GM21825 (cell line): ENCODE data around the gene NUP85.
"Not testable (repeated sequence)": the region's sequence is repeated elsewhere in the genome, so short reads cannot be mapped to it uniquely, and the experiment has no call there.

Experiments used
- ATAC-seq: cut with Tn5 transposase; IDR thresholded peaks from one replicate; pipeline ENCODE4 v1.9.1; 2021; ENCODE audit warnings: mild to moderate bottlenecking, moderate library complexity; ENCODE audit not compliant: unreplicated experiment

The NUP85 gene, protein sequence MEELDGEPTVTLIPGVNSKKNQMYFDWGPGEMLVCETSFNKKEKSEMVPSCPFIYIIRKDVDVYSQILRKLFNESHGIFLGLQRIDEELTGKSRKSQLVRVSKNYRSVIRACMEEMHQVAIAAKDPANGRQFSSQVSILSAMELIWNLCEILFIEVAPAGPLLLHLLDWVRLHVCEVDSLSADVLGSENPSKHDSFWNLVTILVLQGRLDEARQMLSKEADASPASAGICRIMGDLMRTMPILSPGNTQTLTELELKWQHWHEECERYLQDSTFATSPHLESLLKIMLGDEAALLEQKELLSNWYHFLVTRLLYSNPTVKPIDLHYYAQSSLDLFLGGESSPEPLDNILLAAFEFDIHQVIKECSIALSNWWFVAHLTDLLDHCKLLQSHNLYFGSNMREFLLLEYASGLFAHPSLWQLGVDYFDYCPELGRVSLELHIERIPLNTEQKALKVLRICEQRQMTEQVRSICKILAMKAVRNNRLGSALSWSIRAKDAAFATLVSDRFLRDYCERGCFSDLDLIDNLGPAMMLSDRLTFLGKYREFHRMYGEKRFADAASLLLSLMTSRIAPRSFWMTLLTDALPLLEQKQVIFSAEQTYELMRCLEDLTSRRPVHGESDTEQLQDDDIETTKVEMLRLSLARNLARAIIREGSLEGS

DNA sequence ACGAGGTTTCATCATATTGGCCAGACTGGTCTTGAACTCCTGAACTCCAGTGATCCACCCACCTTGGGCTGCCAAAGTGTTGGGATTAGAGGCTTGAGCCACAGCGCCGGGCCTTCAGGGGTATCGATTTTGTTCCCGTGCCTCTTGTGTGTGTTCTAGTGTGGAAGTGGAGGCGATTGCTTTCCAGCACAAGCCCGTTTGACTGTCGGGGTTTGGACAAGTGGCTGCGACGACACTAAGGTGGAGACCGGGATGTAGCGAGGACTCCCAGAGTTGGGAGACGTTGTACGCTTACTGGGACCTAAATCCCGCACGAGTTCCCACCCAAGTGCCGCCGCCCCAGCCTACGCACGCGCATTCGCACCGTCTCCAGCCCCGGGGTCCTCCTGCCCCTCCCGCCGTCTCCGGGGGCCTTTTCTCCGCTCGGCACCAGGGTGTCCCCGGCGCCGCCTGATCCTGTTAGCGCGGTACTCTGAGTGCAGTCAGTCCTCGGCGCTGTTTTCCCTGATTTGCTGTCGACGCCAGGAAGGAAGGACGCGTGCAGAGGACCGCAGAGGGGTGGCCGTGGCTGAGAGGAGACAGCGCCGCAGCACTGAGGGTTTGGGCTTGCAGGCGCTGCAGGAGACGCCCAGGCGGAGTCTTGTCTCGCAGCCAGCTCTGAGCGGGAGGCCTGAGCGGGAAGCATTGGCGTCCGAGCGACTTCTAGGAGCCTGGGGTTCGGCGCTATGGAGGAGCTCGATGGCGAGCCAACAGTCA lies at the start of gene NUP85:
NUP85 (plus strand) TSS at position 643 of the 756 bp plus-strand sequence; CDS start at position 726, 83 bp downstream.
- peak; percentile 71 for ATAC-seq

DNA sequence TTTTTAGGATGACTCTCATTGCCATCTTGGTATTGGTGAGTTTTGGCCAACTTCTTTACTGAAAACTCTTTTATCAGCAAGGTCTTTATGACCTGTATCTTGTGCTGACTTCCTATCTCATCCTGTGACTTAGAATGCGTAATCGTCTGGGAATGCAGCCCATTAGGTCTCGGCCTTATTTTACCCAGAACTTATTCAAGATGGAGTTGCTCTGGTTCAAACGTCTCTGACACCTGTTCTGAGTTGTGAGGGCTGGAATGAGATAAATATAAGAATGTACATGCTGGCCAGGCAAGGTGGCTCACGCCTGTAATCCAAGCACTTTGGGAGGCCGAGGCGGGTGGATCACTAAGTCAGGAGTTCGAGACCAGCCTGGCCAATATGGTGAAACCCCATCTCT lies 47.0 kb upstream of the NUP85 start:
- not testable (repeated sequence) for ATAC-seq

DNA sequence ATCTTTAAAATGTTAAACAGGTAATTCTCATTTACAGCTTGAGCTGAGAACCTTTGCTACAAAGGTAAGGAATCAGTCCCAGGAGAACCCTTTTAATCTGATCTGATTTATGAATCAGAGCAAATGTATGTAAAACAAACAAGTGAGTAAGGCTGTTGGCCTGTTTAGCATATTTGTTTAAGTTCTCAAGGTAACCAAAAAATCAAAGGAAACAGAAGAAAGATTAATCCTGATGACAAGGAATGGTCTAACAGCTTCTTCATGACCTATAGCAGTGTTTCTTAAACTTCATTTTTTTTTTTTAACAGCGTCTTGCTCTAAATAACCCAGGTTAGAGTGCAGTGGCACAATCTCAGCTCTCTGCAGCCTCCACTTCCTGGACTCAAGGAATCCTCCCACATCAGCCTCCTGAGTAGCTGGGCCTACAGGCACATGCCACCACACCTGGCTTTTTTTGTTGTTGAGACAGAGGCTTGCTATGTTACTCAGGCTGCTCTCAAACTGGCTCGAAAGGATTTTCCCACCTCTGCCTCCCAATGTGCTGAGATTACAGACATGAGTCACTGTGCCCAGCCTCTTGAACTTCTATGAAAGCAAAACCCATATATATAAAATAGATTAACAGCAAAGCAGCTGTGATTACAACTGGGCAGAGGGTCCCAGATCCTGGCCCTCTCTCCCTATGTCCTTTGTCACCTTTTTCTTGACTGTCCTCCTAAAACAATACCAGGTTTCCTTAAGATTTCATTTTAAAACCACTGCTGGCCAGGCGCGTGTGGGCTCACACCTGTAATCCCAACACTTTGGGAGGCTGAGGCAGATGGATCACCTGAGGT lies 46.1 kb upstream of the NUP85 start:
- no peak for ATAC-seq

DNA sequence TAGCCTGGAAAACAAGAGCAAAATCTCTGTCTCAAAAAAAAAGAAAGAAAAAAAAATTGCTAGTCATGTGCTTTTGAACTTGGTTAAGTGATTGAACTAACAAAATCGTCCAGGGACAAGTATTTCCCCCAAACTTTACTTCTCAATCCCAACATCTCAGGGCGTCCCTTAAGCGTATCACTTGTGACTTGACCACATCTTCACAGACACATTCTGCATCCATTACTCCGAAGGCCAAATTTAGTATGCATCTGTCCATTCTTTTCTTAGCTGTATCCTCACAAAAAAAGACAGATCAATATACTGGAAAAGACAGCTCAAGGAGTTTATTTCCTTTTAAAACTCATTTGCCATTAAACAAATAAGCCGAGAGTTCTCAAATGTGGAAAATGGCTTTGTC lies 45.3 kb upstream of the NUP85 start:
- no peak for ATAC-seq

DNA sequence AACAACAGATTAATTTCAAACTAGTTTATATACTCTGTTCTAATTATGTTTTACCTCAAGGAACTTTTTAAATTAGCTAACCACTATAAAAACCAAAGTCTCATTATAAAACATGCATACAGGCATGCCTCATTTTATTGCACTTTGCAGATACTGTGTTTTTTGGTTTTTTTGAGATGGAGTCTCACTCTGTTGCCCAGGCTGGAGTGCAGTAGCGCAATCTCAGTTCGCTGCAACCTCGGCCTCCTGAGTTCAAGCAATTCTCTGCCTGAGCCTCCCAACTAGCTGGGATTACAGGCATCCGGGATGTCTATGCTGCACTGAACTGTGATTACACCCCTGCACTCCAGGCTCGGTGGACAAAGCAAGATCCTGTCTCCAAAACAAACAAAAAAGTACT lies 42.4 kb upstream of the NUP85 start:
- ATAC-seq, result no peak

DNA sequence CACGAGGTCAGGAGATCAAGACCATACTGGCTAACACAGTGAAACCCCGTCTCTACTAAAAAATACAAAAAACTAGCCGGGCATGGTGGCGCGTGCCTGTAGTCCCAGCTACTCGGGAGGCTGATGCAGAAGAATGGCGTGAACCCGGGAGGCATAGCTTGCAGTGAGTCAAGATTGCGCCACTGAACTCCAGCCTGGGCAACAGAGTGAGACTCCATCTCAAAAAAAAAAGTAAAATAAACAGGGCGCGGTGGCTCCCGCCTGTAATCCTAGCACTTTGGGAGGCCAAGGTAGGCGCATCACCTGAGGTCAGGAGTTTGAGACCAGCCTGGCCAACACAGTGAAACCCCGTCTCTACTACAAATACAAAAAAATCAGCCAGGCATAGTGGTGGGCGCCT lies 40.9 kb upstream of the NUP85 start:
- not testable (repeated sequence) for ATAC-seq

DNA sequence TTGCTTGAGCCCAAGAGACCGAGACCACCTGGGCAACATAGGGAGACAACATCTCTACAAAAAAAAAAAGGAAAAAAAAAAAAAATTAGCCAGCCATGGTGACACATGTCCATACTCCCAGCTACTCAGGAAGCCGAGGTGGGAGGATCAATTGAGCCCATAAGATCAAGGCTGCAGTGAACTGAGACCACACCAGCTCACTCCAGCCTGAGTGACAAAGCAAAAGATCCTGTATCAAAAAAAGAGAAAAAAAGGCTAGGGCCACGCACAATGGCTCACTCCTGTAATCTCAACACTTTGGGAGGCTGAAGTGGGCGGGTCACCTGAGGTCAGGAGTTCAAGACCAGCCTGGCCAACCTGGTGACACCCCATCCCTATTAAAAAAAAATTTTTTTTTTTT lies 36.5 kb upstream of the NUP85 start:
- ATAC-seq, result no peak

DNA sequence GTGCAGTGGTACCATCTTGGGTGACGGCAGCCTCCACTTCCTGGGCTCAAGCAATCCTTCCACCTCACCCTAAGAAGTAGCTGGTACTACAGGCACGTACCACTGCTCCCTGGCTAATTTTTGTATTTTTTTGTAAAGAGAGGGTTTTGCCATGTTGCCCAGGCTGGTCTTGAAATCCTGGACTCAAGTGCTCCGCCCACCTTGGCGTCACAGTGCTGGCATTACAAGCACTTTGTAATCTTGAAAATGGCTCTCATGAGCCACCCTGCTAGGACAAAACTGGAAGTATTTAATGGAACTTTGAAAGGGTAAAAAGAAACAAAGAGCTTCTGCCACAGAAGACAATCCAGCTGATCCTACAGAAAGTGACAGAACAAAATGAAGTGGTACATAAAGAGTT lies 32.0 kb upstream of the NUP85 start:
- ATAC-seq, result no peak

DNA sequence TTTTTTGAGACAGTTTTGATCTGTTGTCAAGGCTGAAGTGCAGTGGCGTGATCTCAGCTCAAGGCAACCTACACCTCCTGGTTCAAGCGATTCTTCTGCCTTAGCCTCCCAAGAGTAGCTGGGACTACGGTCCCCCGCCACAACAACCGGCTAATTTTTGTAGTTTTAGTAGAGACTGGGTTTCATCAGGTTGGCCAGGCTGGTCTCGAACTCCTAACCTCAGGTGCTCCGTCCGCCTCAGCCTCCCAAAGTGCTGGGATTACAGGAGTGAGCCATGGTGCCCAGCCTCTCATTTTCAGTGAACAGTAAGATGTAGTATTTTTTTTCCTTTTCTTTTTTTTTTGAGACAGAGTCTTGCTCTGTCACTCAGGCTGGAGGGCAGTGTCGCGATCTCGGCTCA lies 30.5 kb upstream of the NUP85 start:
- no peak for ATAC-seq

DNA sequence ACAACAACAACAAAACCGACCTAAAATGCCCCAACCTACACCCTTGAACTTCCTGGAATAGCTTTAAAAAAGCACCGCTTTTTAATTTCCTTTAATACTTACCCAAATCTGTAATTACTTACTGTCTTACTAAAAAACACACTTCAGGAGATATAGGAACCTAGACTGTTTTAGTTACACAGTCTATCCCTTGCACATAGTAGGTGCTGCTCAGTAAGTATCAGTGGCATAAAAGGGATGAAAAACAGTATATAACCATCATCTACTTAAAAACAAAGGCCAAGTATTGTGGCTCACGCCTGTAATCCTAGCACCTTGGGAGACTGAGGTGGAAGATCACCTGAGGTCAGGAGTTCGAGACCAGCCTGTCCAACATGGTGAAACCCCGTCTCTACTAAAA lies 28.9 kb upstream of the NUP85 start:
- no peak for ATAC-seq

DNA sequence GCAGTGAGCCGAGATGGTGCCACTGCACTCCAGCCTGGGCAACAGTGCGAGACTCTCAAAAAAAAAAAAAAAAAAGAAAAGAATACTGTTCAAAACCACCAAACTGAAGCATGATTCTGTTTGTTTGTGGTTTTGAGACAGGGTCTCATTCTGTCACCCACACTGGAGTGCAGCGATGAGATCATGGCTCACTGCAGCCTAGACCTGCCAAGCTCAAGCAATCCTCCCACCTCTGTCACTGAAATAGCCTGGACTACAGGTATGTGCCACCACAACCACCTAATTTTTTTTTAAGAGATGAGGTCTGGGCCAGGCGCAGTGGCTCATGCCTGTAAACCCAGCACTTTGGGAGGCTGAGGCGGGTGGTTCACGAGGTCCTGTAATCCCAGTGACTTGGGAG lies 27.0 kb upstream of the NUP85 start:
- ATAC-seq, result no peak

DNA sequence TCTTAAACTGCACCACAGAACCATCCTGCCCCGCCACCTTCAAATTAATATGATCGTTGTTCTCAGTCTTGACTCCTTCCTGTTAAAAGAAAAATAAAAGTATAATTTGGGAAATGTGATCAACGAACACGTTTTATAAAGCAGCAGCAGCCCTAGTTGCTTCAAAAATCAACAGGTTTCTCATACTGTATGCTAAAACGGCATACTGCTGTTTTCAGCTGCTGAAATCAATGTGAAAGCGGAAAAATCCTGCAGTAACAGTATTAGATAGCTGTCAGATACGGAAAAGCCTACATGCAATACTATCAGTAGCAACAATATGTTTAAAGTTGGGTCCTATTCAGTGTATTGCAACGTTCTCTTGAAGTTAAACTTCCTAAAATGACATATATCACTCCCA lies 24.4 kb upstream of the NUP85 start:
- no peak for ATAC-seq

DNA sequence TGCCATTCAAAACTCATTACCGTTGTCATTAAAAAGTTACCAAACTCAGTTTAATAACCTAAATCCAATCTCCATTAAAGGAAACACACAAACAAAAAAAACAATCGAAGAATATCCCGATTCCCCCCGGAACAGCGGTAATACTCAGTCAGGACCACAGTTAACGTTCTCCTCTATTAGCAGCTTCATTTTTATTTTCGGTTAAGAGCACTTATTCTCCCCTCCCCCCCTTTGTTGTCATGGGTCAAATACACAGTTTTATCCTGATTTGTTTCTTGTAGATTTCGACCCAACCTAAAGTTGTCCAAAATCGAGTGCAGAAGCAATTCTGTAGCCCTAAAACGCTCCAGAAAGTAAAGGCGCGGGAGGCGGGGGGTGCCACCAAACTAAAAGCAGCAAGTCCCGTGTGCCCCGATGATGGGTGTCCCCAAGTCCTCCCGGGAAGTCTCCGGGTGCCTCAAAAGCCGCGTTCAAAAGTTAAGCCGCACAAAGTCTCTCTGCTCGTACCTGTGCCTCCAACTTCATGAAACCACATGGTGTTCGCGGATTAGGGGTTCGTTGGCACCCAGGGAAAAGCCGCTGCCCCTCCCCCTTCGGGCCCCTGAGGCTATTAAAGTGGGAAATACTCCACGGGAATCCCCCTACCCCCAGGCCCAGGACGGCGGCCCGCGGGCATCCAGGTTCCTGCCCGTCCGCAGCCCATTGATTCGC lies 23.7 kb upstream of the NUP85 start:
- ATAC-seq, result peak; percentile 19

DNA sequence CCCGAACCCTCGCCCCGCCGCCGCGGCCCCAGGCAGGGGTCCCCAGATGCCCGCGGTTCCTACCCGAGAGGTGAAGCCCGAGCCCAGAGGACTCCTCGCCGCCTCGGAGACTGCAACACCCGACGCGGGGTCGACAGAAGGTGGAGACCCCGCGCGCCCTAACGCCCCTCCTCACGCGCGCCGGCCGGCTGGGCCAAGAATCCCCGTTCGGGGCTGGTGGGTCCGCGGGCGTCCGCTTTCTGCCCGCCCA lies 23.2 kb upstream of the NUP85 start:
- ATAC-seq, result no peak

DNA sequence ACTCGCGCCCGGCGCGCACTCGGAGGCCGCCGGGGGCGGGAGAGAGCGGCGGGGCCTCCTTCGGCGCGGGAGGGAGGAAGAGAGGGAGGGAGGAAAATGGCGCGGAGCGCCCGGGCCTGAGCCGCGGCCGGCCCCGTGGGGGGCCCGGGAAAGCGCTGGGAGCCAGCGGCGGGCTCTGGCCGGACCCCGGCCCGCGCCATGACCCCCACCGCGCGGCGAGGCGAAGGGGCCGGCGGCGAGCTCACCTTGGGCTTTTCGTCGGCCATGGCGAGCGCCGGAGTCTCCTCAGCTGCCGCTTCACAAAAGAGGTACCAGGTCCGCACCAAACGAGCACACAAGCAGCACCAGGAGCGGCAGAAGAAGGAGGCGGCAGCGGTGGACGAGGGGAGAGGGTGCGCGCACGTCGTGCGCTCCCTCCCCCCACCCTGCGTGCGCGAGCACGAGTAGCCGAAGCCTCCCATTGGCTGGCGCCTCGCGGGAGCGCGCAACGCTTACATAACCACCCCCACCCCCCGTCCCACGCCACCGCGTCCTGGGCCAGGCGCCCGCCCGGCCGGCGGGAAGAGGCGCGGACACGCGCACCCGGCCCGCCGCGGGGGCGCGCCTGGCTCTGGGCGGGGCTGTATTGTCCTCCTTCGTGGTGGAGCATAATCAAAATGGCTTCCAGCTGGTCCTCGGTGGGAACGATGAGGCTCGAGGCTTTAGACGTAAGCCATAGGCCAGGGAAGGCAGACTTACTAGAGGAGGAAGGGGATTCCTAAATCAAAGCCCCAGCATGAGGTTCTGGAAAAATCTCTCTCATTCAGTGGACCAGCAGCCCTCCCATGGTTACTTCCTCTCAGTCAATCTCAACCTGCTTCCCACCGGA lies 22.7 kb upstream of the NUP85 start, which contains the start of gene SUMO2:
SUMO2 (minus strand) TSS at position 391 of the 868 bp plus-strand sequence; CDS start at position 266, 125 bp downstream.
- peak; percentile 68 for ATAC-seq

DNA sequence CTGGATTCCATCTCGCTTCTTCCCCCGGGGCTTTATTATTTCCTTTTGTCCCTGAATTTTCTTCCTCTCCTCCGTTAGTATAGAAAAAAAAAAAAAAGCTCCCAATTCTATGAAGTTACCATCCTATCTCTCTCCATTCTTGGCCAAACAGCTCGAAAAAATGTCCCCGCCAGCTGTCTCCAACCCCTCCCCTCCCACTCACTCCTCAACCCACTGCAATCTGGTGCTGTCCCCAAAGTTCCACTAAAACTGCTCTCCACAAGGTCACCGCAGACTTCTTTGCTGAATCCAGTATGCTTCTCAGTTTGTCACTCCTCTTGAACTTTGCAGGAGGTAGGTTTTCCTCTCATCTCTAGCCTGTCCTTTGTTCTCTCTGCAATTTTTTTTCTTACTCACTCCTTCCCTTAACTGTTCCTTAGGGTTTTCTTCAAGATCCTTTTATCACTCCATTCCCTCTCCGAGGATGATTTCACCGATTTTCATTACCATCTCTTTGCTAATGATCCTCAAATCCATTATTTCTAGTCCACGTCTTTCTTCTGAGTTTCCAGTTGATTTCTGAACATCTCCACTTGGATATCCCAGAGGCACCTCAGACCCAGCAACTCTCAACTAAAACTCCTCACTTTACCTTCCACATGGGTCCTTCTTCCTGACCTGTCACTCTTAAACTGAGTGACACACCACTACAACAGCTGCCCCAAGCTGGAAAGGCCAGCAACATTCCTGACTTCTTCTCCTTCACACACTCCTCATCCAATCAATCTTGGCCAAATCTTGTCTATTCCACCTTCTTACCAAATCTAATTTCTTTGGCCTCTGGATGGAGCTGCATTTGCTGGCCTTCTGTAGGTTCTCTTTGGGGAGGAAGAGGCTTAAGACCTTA lies 21.2 kb upstream of the NUP85 start:
- no peak for ATAC-seq

DNA sequence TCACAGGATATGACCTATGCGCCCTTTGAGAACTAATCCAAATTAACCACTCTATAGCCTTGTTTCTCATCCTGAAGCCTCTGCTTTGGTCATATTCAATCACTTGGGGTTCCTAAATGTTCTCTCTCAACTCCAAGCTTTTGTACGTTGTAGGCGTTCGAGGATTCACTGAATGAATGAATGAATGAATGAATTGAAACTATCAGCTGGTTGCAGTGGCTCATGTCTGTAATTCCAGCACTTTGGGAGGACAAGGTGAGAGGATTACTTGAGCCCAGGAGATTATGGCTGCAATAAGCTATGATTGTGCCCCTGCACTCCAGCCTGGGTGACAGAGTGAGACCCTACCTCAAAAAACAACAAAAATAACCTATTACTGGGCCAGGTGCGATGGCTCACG lies 16.9 kb upstream of the NUP85 start:
- no peak for ATAC-seq

DNA sequence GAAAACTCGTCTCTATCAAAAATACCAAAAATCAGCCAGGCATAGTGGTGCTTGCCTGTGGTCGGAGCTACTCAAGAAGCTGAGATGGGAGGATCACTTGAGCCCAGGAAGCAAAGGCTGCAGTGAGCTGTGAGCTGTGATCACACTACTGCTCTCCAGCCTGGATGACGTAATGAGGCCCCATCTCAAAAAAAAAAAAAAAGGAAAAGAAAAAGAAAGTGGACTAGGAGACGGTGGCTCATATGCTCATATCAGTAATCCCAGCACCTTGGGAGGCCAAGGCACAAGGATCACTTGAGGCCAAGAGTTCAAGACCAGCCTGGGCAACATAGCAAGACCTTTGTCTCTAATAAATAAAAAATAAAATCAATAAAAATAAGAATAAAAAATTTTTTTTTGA lies 13.9 kb upstream of the NUP85 start:
- no peak for ATAC-seq
